Activated T-cell treated with anti-CD3 and anti-CD28 coated beads, Interleukin-2, amount 50 U/mL, for 4 hours (primary cell): ENCODE measurements around the gene PEAK1. TPM values are rescaled to one million over a fixed set of nuclear protein-coding genes. Genes with fewer than 3 reads are reported as not detected.
"Not testable (repeated sequence)": the region's sequence is repeated elsewhere in the genome, so short reads cannot be mapped to it uniquely, and the experiment has no call there.

Experiments used
- ATAC-seq, 2 donors: fragments of 200-7000 bp; cut with Tn5 transposase; one replicate each; pipeline ENCODE4 v1.10.0; 2021
- DNase-seq: peaks from one replicate; pipeline ENCODE4 v3.0.0-alpha.2; 2020
- H3K27me3 Mint-ChIP-seq: one replicate; pipeline ENCODE4 v1.8.0; 2021; ENCODE audit warnings: low read depth, mixed read lengths
- H3K36me3 Mint-ChIP-seq: one replicate; pipeline ENCODE4 v1.8.0; 2022; ENCODE audit warnings: mixed read lengths; ENCODE audit not compliant: insufficient read depth
- H3K4me1 Mint-ChIP-seq: one replicate; pipeline ENCODE4 v1.8.0; 2021; ENCODE audit warnings: low read depth, mixed read lengths
- H3K4me3 Mint-ChIP-seq: one replicate; pipeline ENCODE4 v1.8.0; 2021; ENCODE audit warnings: mild to moderate bottlenecking, moderate library complexity, mixed read lengths
- H3K9me3 Mint-ChIP-seq: one replicate; pipeline ENCODE4 v1.8.0; 2021; ENCODE audit warnings: mixed read lengths
- total RNA-seq, 3 donors: library from RNA; stranded (reverse); gene quantifications; one replicate each; pipeline ENCODE4 v1.2.1, GENCODE V29; 2021

PEAK1 gene
- total RNA-seq, 3 donors from 2014 or later = 15.5 to 23.1 (median 21.2) TPM

GRCh38 chr15:77180270-77180669, 239.6 kb downstream of the PEAK1 start:
- H3K27me3 Mint-ChIP-seq = no peaks in the 10 kb centered on the region
- H3K4me1 Mint-ChIP-seq = peaks cover 50% of the 10 kb centered on the region

GRCh38 chr15:77179541-77179998, 240.3 kb downstream of the PEAK1 start:
- peaks cover 44% of the 10 kb centered on the region for H3K4me1 Mint-ChIP-seq
- H3K4me3 Mint-ChIP-seq = peak overlapping the region; percentile 33

More at GRCh38 chr15:77180270-77180669, 239.6 kb downstream of the PEAK1 start:
- ATAC-seq (no peak), DNase-seq (no peak)
- no peaks in the 10 kb centered on the region for H3K9me3 Mint-ChIP-seq
- peaks cover 3% of the 10 kb centered on the region for H3K36me3 Mint-ChIP-seq
- H3K4me3 Mint-ChIP-seq = no peak overlapping the region

GRCh38 chr15:77178411-77178810, 241.5 kb downstream of the PEAK1 start:
- H3K9me3 Mint-ChIP-seq = no peaks in the 10 kb centered on the region
- no peaks in the 10 kb centered on the region for H3K27me3 Mint-ChIP-seq
- peaks cover 44% of the 10 kb centered on the region for H3K4me1 Mint-ChIP-seq
- ATAC-seq (no peak), DNase-seq (no peak)
- H3K36me3 Mint-ChIP-seq = peaks cover 3% of the 10 kb centered on the region
- no peak overlapping the region for H3K4me3 Mint-ChIP-seq

More at GRCh38 chr15:77179541-77179998, 240.3 kb downstream of the PEAK1 start:
- ATAC-seq (peak; percentile 58 to 68), DNase-seq (no peak)
- Mint-ChIP-seq H3K27me3 (no peaks in the 10 kb centered on the region), H3K36me3 (peaks cover 3% of the 10 kb centered on the region), H3K9me3 (no peaks in the 10 kb centered on the region)

- H3K4me1 Mint-ChIP-seq = peaks cover 30% of the 10 kb centered on the region
- not testable (repeated sequence) for H3K9me3 Mint-ChIP-seq, ATAC-seq, H3K36me3 Mint-ChIP-seq, DNase-seq, H3K4me3 Mint-ChIP-seq, H3K27me3 Mint-ChIP-seq
These were observed 243.8 kb downstream of the PEAK1 start for GRCh38 chr15:77176148-77176547.

- DNase-seq (no peak), ATAC-seq (no peak)
- Mint-ChIP-seq H3K27me3 (no peaks in the 10 kb centered on the region), H3K4me3 (no peak overlapping the region), H3K36me3 (no peaks in the 10 kb centered on the region), H3K4me1 (peaks cover 4% of the 10 kb centered on the region), H3K9me3 (no peaks in the 10 kb centered on the region)
These were observed 246.4 kb downstream of the PEAK1 start for GRCh38 chr15:77173487-77173886.

- Mint-ChIP-seq H3K4me3 (no peak overlapping the region), H3K9me3 (no peaks in the 10 kb centered on the region), H3K36me3 (no peaks in the 10 kb centered on the region), H3K27me3 (no peaks in the 10 kb centered on the region), H3K4me1 (no peaks in the 10 kb centered on the region)
- DNase-seq (no peak), ATAC-seq (no peak)
These were observed 248.5 kb downstream of the PEAK1 start for GRCh38 chr15:77171221-77171967.

GRCh38 chr15:77168616-77169015, 251.3 kb downstream of the PEAK1 start:
- ATAC-seq (no peak), DNase-seq (no peak)
- H3K27me3 Mint-ChIP-seq = no peaks in the 10 kb centered on the region
- H3K4me1 Mint-ChIP-seq = peaks cover 10% of the 10 kb centered on the region
- no peaks in the 10 kb centered on the region for H3K9me3 Mint-ChIP-seq
- H3K36me3 Mint-ChIP-seq = no peaks in the 10 kb centered on the region
- H3K4me3 Mint-ChIP-seq = no peak overlapping the region

GRCh38 chr15:77168141-77168540, 251.8 kb downstream of the PEAK1 start:
- H3K9me3 Mint-ChIP-seq = no peaks in the 10 kb centered on the region
- H3K4me3 Mint-ChIP-seq = no peak overlapping the region
- H3K27me3 Mint-ChIP-seq = no peaks in the 10 kb centered on the region
- no peaks in the 10 kb centered on the region for H3K36me3 Mint-ChIP-seq
- peaks cover 15% of the 10 kb centered on the region for H3K4me1 Mint-ChIP-seq
- no peak for ATAC-seq
- DNase-seq = no peak

GRCh38 chr15:77167406-77167805, 252.5 kb downstream of the PEAK1 start:
- ATAC-seq (no peak), DNase-seq (no peak)
- Mint-ChIP-seq H3K4me3 (no peak overlapping the region), H3K36me3 (no peaks in the 10 kb centered on the region), H3K27me3 (no peaks in the 10 kb centered on the region), H3K4me1 (peaks cover 19% of the 10 kb centered on the region), H3K9me3 (no peaks in the 10 kb centered on the region)

- no peak for DNase-seq
- H3K9me3 Mint-ChIP-seq = no peaks in the 10 kb centered on the region
- ATAC-seq = no peak
- H3K4me1 Mint-ChIP-seq = peaks cover 42% of the 10 kb centered on the region
- H3K36me3 Mint-ChIP-seq = no peaks in the 10 kb centered on the region
- no peaks in the 10 kb centered on the region for H3K27me3 Mint-ChIP-seq
- H3K4me3 Mint-ChIP-seq = no peak overlapping the region
These were observed 256.0 kb downstream of the PEAK1 start for GRCh38 chr15:77163781-77164384.

- Mint-ChIP-seq H3K4me3 (no peak overlapping the region), H3K9me3 (no peaks in the 10 kb centered on the region), H3K4me1 (peaks cover 42% of the 10 kb centered on the region), H3K27me3 (no peaks in the 10 kb centered on the region), H3K36me3 (no peaks in the 10 kb centered on the region)
- ATAC-seq = no peak
- DNase-seq = no peak
These were observed 256.9 kb downstream of the PEAK1 start for GRCh38 chr15:77162872-77163633.

- Mint-ChIP-seq H3K36me3 (peaks cover 4% of the 10 kb centered on the region), H3K4me1 (peaks cover 42% of the 10 kb centered on the region), H3K4me3 (peak overlapping the region; percentile 55), H3K27me3 (no peaks in the 10 kb centered on the region), H3K9me3 (no peaks in the 10 kb centered on the region)
- ATAC-seq (peak in 1 of 2 donors; percentile 38), DNase-seq (no peak)
These were observed 259.1 kb downstream of the PEAK1 start for GRCh38 chr15:77160562-77161478.

- not testable (repeated sequence) for H3K27me3 Mint-ChIP-seq, ATAC-seq, H3K9me3 Mint-ChIP-seq, H3K36me3 Mint-ChIP-seq, DNase-seq, H3K4me3 Mint-ChIP-seq
- H3K4me1 Mint-ChIP-seq = peaks cover 17% of the 10 kb centered on the region
These were observed 263.9 kb downstream of the PEAK1 start for GRCh38 chr15:77156000-77156399.

GRCh38 chr15:77148191-77148590, 271.7 kb downstream of the PEAK1 start:
- DNase-seq (no peak), ATAC-seq (no peak)
- peaks cover 4% of the 10 kb centered on the region for H3K36me3 Mint-ChIP-seq
- no peaks in the 10 kb centered on the region for H3K9me3 Mint-ChIP-seq
- peaks cover 2% of the 10 kb centered on the region for H3K4me1 Mint-ChIP-seq
- no peak overlapping the region for H3K4me3 Mint-ChIP-seq
- H3K27me3 Mint-ChIP-seq = no peaks in the 10 kb centered on the region
